Measurements from ENCODE around the gene GLTP. TPM values are rescaled to one million over a fixed set of nuclear protein-coding genes. Genes with fewer than 3 reads are reported as not detected.
"Not testable (repeated sequence)": the region's sequence is repeated elsewhere in the genome, so short reads cannot be mapped to it uniquely, and the experiment has no call there.

Gene GLTP
- total and polyA plus RNA-seq, 2 experiments from 2014 or later, result 20.5 to 24.9 TPM

DNA sequence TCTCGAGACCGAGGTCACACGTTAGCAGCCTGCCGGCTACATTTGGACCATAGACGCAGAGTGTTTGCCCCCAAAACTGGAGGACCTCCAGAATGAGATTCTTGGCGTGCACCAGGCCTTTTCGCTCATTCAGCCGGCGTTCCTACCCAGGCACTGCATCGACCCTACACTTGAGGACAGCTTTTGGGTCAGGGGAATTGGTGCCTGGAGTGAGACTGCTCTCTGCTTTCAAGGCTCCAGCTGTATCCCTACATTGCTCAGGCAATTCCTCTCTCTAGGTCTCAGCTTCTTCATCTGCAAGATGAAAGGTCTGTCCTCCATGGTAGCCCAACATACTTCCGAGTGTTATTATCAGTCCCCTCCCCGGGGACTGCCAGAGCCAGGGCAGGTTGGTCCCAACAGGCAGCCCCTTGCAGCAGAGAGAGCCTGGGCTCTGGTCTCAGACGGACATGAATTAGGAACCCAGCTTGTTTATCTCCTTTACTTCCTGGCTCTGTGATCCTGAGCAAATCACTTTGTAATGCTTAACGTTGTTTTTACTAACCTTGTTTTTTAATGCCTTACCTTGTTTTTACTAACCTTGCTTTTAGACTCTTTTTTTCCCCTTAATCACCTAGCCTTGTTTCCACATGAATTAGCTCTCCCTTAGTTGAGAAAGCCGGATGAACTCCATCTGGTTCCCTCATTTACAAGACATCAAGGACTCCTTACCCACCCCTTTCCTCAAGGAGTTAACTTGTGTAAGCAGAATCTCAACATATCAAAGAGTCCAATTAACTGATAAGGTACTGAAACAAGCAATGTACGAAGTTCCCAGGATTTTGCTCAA lies 20.6 kb upstream of the GLTP start:
- no peaks in the 10 kb centered on the region for H3K27me3 ChIP-seq
- TF ChIP-seq, protein P1, sequence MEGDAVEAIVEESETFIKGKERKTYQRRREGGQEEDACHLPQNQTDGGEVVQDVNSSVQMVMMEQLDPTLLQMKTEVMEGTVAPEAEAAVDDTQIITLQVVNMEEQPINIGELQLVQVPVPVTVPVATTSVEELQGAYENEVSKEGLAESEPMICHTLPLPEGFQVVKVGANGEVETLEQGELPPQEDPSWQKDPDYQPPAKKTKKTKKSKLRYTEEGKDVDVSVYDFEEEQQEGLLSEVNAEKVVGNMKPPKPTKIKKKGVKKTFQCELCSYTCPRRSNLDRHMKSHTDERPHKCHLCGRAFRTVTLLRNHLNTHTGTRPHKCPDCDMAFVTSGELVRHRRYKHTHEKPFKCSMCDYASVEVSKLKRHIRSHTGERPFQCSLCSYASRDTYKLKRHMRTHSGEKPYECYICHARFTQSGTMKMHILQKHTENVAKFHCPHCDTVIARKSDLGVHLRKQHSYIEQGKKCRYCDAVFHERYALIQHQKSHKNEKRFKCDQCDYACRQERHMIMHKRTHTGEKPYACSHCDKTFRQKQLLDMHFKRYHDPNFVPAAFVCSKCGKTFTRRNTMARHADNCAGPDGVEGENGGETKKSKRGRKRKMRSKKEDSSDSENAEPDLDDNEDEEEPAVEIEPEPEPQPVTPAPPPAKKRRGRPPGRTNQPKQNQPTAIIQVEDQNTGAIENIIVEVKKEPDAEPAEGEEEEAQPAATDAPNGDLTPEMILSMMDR (IDR thresholded peaks at IDR 0.05; ENCODE audit: low read depth, low read length), result no peak
- DNase-seq (ENCODE audit: low read depth in 1 of 2, low spot score in 1 of 2), result peak in 1 of 2 donors; percentile 21
- peak overlapping the region; percentile 58 for H3K4me3 ChIP-seq
- no peaks in the 10 kb centered on the region for H3K9me3 ChIP-seq (ENCODE audit: low read depth)
- peak overlapping the region; percentile 90 for H3K27ac ChIP-seq
- H3K4me1 ChIP-seq (ENCODE audit: low read depth), result peaks cover 7% of the 10 kb centered on the region
- H3K36me3 ChIP-seq, result peaks cover 14% of the 10 kb centered on the region

DNA sequence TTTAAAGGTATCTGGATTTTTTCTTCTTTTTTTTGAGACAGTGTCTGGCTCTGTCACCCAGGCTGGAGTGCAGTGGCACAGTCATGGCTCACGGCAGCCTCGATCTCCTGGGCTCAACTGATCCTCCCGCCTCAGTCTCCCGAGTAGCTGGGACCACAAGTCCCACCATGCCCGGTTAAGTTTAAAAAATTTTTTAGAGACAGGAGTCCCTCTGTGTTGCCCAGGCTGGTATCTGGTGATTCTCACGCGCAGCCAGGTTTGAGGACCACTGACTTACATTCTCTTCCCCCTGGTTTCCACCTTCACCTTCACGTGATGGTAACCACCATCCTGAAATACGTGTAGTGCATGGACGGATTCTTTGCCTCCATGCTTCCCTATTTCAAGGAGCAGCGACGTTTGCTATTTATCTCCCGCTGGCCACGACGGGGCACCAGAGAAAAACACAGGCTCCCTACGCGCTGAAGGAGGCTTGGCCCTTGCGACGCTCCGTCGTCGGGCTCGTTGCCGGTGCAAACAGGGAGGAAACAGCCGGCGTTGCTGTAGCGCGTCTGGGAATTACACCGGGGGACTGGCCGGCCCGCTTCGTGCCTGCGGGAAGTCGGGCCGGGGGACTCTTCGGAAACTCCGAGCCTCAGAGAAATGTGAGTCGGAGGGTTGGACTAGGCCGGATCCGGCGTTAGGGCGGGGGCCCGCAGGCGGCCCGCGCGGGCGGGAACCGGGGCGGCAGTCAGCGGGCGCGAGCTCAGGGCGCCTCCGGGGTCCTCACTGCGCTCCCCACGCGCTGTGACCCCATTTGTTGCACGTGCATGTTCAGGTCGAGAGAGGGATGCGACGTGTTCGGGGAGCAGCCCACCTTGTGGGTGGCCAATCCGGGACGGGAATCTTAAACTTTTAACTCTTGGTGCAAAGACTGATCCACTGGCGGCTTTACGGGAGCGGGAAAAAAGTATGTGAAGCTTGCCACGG lies 19.7 kb upstream of the GLTP start, which contains the start of gene TCHP:
TCHP (plus strand) TSS at position 492 of the 969 bp plus-strand sequence. CDS start 2,753 bp downstream, outside the sequence.
- Histone ChIP-seq H3K4me3 (peak within 1 kb of the TSS; percentile 58), H3K27me3 (no peaks in the 10 kb centered on the region), H3K4me1 (ENCODE audit: low read depth) (peaks cover 7% of the 10 kb centered on the region), H3K27ac (peak within 1 kb of the TSS; percentile 90), H3K36me3 (peaks cover 10% of the 10 kb centered on the region), H3K9me3 (ENCODE audit: low read depth) (no peaks in the 10 kb centered on the region)
- peak; percentile 90 to 91 for DNase-seq (ENCODE audit: low read depth in 1 of 2, low spot score in 1 of 2)
- TF ChIP-seq, protein P1 (IDR thresholded peaks at IDR 0.05; ENCODE audit: low read depth, low read length), result peak; percentile 45

DNA sequence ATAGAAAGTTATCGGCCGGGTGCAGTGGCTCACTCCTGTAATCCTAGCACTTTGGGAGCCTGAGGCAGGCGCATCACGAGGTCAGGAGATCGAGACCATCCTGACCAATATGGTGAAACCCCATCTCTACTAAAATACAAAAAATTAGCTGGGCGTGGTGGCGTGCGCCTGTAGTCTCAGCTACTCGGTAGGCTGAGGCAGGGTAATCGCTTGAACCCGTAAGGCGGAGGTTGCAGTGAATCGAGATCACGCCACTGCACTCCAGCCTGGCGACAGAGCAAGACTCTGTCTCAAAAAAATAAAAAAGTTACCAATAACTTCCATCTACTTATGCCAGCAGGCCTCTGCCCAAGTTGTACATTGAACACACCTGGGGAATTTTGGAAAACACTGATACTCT lies 19.0 kb upstream of the GLTP start:
- not testable (repeated sequence) for H3K9me3 ChIP-seq (ENCODE audit: low read depth); H3K4me3 ChIP-seq; H3K36me3 ChIP-seq; H3K27me3 ChIP-seq; H3K4me1 ChIP-seq (ENCODE audit: low read depth); DNase-seq (ENCODE audit: low read depth in 1 of 2, low spot score in 1 of 2)
- peak overlapping the region; percentile 90 for H3K27ac ChIP-seq

DNA sequence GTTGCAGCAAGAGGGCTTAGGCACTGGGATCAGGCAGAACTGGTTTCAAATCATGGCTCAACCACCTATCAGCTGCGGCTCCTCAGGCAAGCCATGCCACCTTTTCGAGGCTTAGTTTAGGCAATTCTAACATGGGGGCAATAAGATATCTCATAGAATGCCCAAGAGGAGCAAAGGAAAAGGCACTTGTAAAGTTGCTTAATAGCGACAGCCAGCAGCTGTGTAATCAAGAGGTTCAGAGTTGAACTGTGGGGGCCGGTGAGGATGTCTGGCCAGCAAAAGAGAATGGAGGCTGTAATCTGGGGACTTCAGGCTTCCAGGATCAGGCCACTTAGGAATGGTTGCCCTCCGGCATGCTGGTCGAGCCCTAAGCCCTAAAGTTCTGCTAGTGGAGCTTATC lies 16.7 kb upstream of the GLTP start:
- TF ChIP-seq, protein P1 (IDR thresholded peaks at IDR 0.05; ENCODE audit: low read depth, low read length), result no peak
- peaks cover 7% of the 10 kb centered on the region for H3K4me1 ChIP-seq (ENCODE audit: low read depth)
- H3K4me3 ChIP-seq, result no peak overlapping the region
- peaks cover 8% of the 10 kb centered on the region for H3K27me3 ChIP-seq
- DNase-seq (ENCODE audit: low read depth in 1 of 2, low spot score in 1 of 2), result no peak
- no peak overlapping the region for H3K27ac ChIP-seq
- H3K36me3 ChIP-seq, result no peaks in the 10 kb centered on the region
- H3K9me3 ChIP-seq (ENCODE audit: low read depth), result no peaks in the 10 kb centered on the region

DNA sequence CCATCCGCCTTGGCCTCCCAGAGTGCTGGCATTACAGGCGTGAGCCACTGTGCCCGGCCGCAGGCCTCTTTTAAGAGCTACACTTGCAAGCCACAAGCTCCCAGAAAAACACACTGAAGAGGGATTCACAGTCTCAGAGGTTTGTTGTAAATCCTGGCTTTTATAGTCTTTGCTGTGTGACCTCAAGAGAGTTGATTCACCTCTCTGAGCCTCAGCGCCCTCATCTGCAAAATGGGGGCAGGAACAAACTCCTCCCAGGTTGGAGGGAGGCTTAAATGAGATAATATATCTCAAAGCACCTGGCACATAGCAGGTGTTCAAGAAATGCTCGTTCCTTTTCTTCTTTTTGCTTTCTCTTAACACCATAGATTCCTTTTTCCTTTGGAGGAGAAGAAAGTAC lies 15.8 kb upstream of the GLTP start:
- Histone ChIP-seq H3K27me3 (peaks cover 8% of the 10 kb centered on the region), H3K4me3 (no peak overlapping the region)
- TF ChIP-seq, protein P1 (IDR thresholded peaks at IDR 0.05; ENCODE audit: low read depth, low read length), result no peak

More for the DNA sequence above, 15.8 kb upstream of the GLTP start:
- H3K4me1 ChIP-seq (ENCODE audit: low read depth), result peaks cover 2% of the 10 kb centered on the region
- no peak for DNase-seq (ENCODE audit: low read depth in 1 of 2, low spot score in 1 of 2)
- H3K36me3 ChIP-seq, result no peaks in the 10 kb centered on the region
- H3K27ac ChIP-seq, result no peak overlapping the region
- H3K9me3 ChIP-seq (ENCODE audit: low read depth), result no peaks in the 10 kb centered on the region
